SK-N-SH (cell line): Measurements from ENCODE around the gene WDR46.

Experiments used
- EZH2phosphoT487 ChIP-seq: fragments of 200-600 bp; sonication (generic); IDR thresholded peaks from 2 replicates; pipeline ENCODE4 v1.6.1; 2017; ENCODE audit warnings: low read depth, mixed run types, mild to moderate bottlenecking, antibody characterized with exemption, moderate library complexity, borderline replicate concordance
- JUND ChIP-seq: IDR thresholded peaks from 2 replicates; pipeline ENCODE4 v1.4.0; 2012
- MXI1 ChIP-seq: IDR thresholded peaks from 2 replicates; pipeline ENCODE4 v1.6.1; 2012; ENCODE audit warnings: mild to moderate bottlenecking, low read depth, low read length, improper control_type of control experiment
- NFIC ChIP-seq: IDR thresholded peaks from 2 replicates; pipeline ENCODE4 v1.4.0; 2012; ENCODE audit warnings: borderline replicate concordance
- POLR2AphosphoS5 ChIP-seq: IDR thresholded peaks from 2 replicates; pipeline ENCODE4 v1.6.1; 2012; ENCODE audit warnings: low read depth, low read length
- YY1 ChIP-seq: IDR thresholded peaks from 2 replicates; pipeline ENCODE4 v1.4.0; 2012; ENCODE audit warnings: low read depth, mild to moderate bottlenecking
- TF ChIP-seq, protein P1 (sequence below): fragments of 150-350 bp; IDR thresholded peaks from 2 replicates; pipeline ENCODE4 v1.6.1; 2017; ENCODE audit warnings: antibody characterized with exemption, low read length, low read depth, borderline replicate concordance
- TF ChIP-seq, protein P2 (sequence below): IDR thresholded peaks from 2 replicates; pipeline ENCODE4 v1.4.0; 2012; ENCODE audit warnings: low read depth

- TF ChIP-seq EZH2phosphoT487, result no peak
- TF ChIP-seq POLR2AphosphoS5, result no peak
- TF ChIP-seq NFIC, result no peak
- 0 out of 2 replicates have a peak, but pooled peaks have one; percentile 8 for TF ChIP-seq JUND
- TF ChIP-seq, protein P1, sequence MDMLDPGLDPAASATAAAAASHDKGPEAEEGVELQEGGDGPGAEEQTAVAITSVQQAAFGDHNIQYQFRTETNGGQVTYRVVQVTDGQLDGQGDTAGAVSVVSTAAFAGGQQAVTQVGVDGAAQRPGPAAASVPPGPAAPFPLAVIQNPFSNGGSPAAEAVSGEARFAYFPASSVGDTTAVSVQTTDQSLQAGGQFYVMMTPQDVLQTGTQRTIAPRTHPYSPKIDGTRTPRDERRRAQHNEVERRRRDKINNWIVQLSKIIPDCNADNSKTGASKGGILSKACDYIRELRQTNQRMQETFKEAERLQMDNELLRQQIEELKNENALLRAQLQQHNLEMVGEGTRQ, result no peak
- TF ChIP-seq, protein P2, sequence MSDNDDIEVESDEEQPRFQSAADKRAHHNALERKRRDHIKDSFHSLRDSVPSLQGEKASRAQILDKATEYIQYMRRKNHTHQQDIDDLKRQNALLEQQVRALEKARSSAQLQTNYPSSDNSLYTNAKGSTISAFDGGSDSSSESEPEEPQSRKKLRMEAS, result no peak
- no peak for TF ChIP-seq YY1
- TF ChIP-seq MXI1, result no peak
Measured at GRCh38 chr6:33252759-33253158, 36.3 kb downstream of the WDR46 start.
